Loucy (cell line): Measurements from ENCODE around the gene TIAM2.
"Not testable (repeated sequence)": the region's sequence is repeated elsewhere in the genome, so short reads cannot be mapped to it uniquely, and the experiment has no call there.

ENCODE experiments used
- H2AFZ ChIP-seq: fragments of 200-600 bp; sonication (generic); 2 replicates; pipeline ENCODE4 v1.6.0; 2016; ENCODE audit warnings: antibody characterized with exemption, mild to moderate bottlenecking, low read length, moderate library complexity
- H3F3A ChIP-seq: fragments of 200-600 bp; 2 replicates; pipeline ENCODE4 v1.6.0; 2016; ENCODE audit warnings: antibody characterized with exemption, low read depth, mild to moderate bottlenecking
- H3K27me3 ChIP-seq: fragments of 200-600 bp; sonication (generic); 2 replicates; pipeline ENCODE4 v1.6.1; 2014; ENCODE audit warnings: low read length, mild to moderate bottlenecking; ENCODE audit not compliant: insufficient read depth, poor library complexity, severe bottlenecking
- H3K36me3 ChIP-seq: fragments of 200-600 bp; sonication (generic); 2 replicates; pipeline ENCODE4 v1.6.1; 2016; ENCODE audit warnings: low read length; ENCODE audit not compliant: insufficient read depth
- H3K4me1 ChIP-seq: fragments of 200-600 bp; sonication (generic); 2 replicates; pipeline ENCODE4 v1.5.1; 2014; ENCODE audit warnings: low read length, mild to moderate bottlenecking; ENCODE audit not compliant: insufficient read depth, poor library complexity, severe bottlenecking
- H3K4me2 ChIP-seq: fragments of 200-600 bp; sonication (generic); 2 replicates; pipeline ENCODE4 v1.6.0; 2014; ENCODE audit warnings: antibody characterized with exemption, low read length, low read depth, mild to moderate bottlenecking; ENCODE audit not compliant: poor library complexity, severe bottlenecking
- H3K4me3 ChIP-seq: fragments of 200-600 bp; sonication (generic); 2 replicates; pipeline ENCODE4 v1.5.1; 2014; ENCODE audit warnings: low read length, mild to moderate bottlenecking, mixed read lengths; ENCODE audit not compliant: poor library complexity, severe bottlenecking
- H3K79me2 ChIP-seq: fragments of 200-600 bp; sonication (generic); 2 replicates; pipeline ENCODE4 v1.6.1; 2014; ENCODE audit warnings: low read length; ENCODE audit not compliant: insufficient read depth
- H3K9ac ChIP-seq: fragments of 200-600 bp; sonication (generic); 2 replicates; pipeline ENCODE4 v1.6.0; 2014; ENCODE audit warnings: mild to moderate bottlenecking, low read depth, low read length, moderate library complexity; ENCODE audit not compliant: poor library complexity, severe bottlenecking
- H3K9me2 ChIP-seq: fragments of 200-600 bp; sonication (generic); replicated peaks from 2 replicates; pipeline ENCODE4 v1.6.1; 2016; ENCODE audit warnings: low read depth, low read length, mixed read lengths
- H3K9me3 ChIP-seq: fragments of 200-600 bp; sonication (generic); 2 replicates; pipeline ENCODE4 v1.6.1; 2014; ENCODE audit warnings: mild to moderate bottlenecking, antibody characterized with exemption, low read length, low read depth; ENCODE audit not compliant: insufficient read depth
- H4K20me1 ChIP-seq: fragments of 200-600 bp; sonication (generic); 2 replicates; pipeline ENCODE4 v1.6.0; 2014; ENCODE audit warnings: antibody characterized with exemption, low read length, mild to moderate bottlenecking; ENCODE audit not compliant: insufficient read depth, poor library complexity, severe bottlenecking
- CTCF ChIP-seq: fragments of 200-600 bp; sonication (generic); conservative IDR thresholded peaks from 2 replicates; pipeline ENCODE4 v1.5.1; 2014; ENCODE audit warnings: mild to moderate bottlenecking, antibody characterized with exemption, low read length
- EZH2phosphoT487 ChIP-seq: fragments of 200-600 bp; IDR thresholded peaks from 2 replicates; pipeline ENCODE4 v1.6.1; 2018; ENCODE audit warnings: antibody characterized with exemption, mild to moderate bottlenecking, moderate library complexity, borderline replicate concordance

TIAM2 gene

GRCh38 chr6:155116571-155116910 is 121.4 kb downstream of the TIAM2 start:
- TF ChIP-seq CTCF (no peak), EZH2phosphoT487 (no peak)
- Histone ChIP-seq H3K4me2 (no peak overlapping the region), H3K9ac (no peak overlapping the region), H3K36me3 (no peaks in the 10 kb centered on the region), H3K9me2 (no peaks in the 10 kb centered on the region), H3K4me1 (no peaks in the 10 kb centered on the region), H4K20me1 (no peaks in the 10 kb centered on the region), H3K9me3 (no peaks in the 10 kb centered on the region), H3F3A (no peaks in the 10 kb centered on the region), H3K27me3 (no peaks in the 10 kb centered on the region), H2AFZ (no peak overlapping the region), H3K4me3 (no peak overlapping the region), H3K79me2 (no peaks in the 10 kb centered on the region)

- Histone ChIP-seq H3K27me3 (no peaks in the 10 kb centered on the region), H3K4me2 (no peak overlapping the region), H3F3A (no peaks in the 10 kb centered on the region), H4K20me1 (no peaks in the 10 kb centered on the region), H3K9ac (no peak overlapping the region), H3K9me2 (no peaks in the 10 kb centered on the region), H3K79me2 (no peaks in the 10 kb centered on the region), H2AFZ (no peak overlapping the region), H3K4me1 (no peaks in the 10 kb centered on the region), H3K4me3 (no peak overlapping the region), H3K36me3 (no peaks in the 10 kb centered on the region), H3K9me3 (no peaks in the 10 kb centered on the region)
- TF ChIP-seq CTCF: no peak
- no peak for TF ChIP-seq EZH2phosphoT487
Observed at GRCh38 chr6:155117256-155117655, 122.1 kb downstream of the TIAM2 start.

- H3K4me3 ChIP-seq: no peak overlapping the region
- no peaks in the 10 kb centered on the region for H3K4me1 ChIP-seq
- no peaks in the 10 kb centered on the region for H4K20me1 ChIP-seq
- H3F3A ChIP-seq: no peaks in the 10 kb centered on the region
- H3K9me2 ChIP-seq: no peaks in the 10 kb centered on the region
- H3K9me3 ChIP-seq: no peaks in the 10 kb centered on the region
- no peak overlapping the region for H3K9ac ChIP-seq
- H3K27me3 ChIP-seq: no peaks in the 10 kb centered on the region
- no peak overlapping the region for H3K4me2 ChIP-seq
- no peaks in the 10 kb centered on the region for H3K36me3 ChIP-seq
- no peak overlapping the region for H2AFZ ChIP-seq
- TF ChIP-seq CTCF: no peak
- TF ChIP-seq EZH2phosphoT487: no peak
- no peaks in the 10 kb centered on the region for H3K79me2 ChIP-seq
Observed at GRCh38 chr6:155117785-155118184, 122.7 kb downstream of the TIAM2 start.

- H3K9ac ChIP-seq, H3K79me2 ChIP-seq, H4K20me1 ChIP-seq, H3K36me3 ChIP-seq, H3K4me1 ChIP-seq, H3K4me2 ChIP-seq, H3K9me3 ChIP-seq, H3K9me2 ChIP-seq, H3K27me3 ChIP-seq, H2AFZ ChIP-seq, H3F3A ChIP-seq, H3K4me3 ChIP-seq: not testable (repeated sequence)
Observed at GRCh38 chr6:155119201-155119600, 124.1 kb downstream of the TIAM2 start.
